RWPE2 (cell line): ENCODE data around the gene IMPDH1.

Source experiments
- ATAC-seq: fragments of 200-7000 bp; cut with Tn5 transposase; 3 replicates; pipeline ENCODE4 v1.9.1; 2021; ENCODE audit warnings: low read depth
- DNase-seq: peaks from one replicate; pipeline ENCODE4 v3.0.0-alpha.2; 2020; ENCODE audit warnings: low spot score
- H3K27ac ChIP-seq: fragments of 450-650 bp; 2 replicates; pipeline ENCODE4 v1.5.1; 2017; ENCODE audit warnings: mild to moderate bottlenecking; ENCODE audit not compliant: poor library complexity, severe bottlenecking
- H3K27me3 ChIP-seq: fragments of 250-450 bp; sonication (Bioruptor Pico); 2 replicates; pipeline ENCODE4 v1.5.1; 2021; ENCODE audit warnings: mild to moderate bottlenecking, moderate library complexity; ENCODE audit not compliant: insufficient read depth, poor library complexity, severe bottlenecking
- H3K36me3 ChIP-seq: fragments of 250-450 bp; sonication (Bioruptor Pico); 2 replicates; pipeline ENCODE4 v1.5.1; 2020; ENCODE audit warnings: low read depth, mild to moderate bottlenecking, moderate library complexity
- H3K4me1 ChIP-seq: fragments of 250-450 bp; sonication (Bioruptor Pico); 2 replicates; pipeline ENCODE4 v1.5.1; 2021; ENCODE audit warnings: mild to moderate bottlenecking, moderate library complexity; ENCODE audit not compliant: insufficient read depth, poor library complexity, severe bottlenecking
- H3K4me3 ChIP-seq: fragments of 250-450 bp; sonication (Bioruptor Pico); 2 replicates; pipeline ENCODE4 v1.5.1; 2021; ENCODE audit warnings: mild to moderate bottlenecking, moderate library complexity; ENCODE audit not compliant: severe bottlenecking
- H3K9me3 ChIP-seq: fragments of 250-450 bp; sonication (Bioruptor Pico); 2 replicates; pipeline ENCODE4 v1.5.1; 2021; ENCODE audit warnings: mild to moderate bottlenecking, moderate library complexity; ENCODE audit not compliant: severe bottlenecking
- CTCF ChIP-seq: fragments of 450-650 bp; IDR thresholded peaks from one replicate; pipeline ENCODE4 v1.5.1; 2017; ENCODE audit warnings: mild to moderate bottlenecking, moderate library complexity; ENCODE audit not compliant: poor library complexity, severe bottlenecking

IMPDH1 gene

GRCh38 chr7:128385988-128386925 lies 23.5 kb downstream of the IMPDH1 start:
- Histone ChIP-seq H3K4me1 (peaks cover 4% of the 10 kb centered on the region), H3K27me3 (no peaks in the 10 kb centered on the region), H3K36me3 (no peaks in the 10 kb centered on the region), H3K9me3 (peaks cover 4% of the 10 kb centered on the region), H3K27ac (no peak overlapping the region), H3K4me3 (no peak overlapping the region)
- TF ChIP-seq CTCF, result no peak
- ATAC-seq (no peak), DNase-seq (no peak)

GRCh38 chr7:128384726-128385125 lies 25.1 kb downstream of the IMPDH1 start:
- TF ChIP-seq CTCF, result no peak
- no peaks in the 10 kb centered on the region for H3K27me3 ChIP-seq
- no peak for DNase-seq
- no peaks in the 10 kb centered on the region for H3K36me3 ChIP-seq
- peaks cover 4% of the 10 kb centered on the region for H3K9me3 ChIP-seq
- ATAC-seq, result no peak
- H3K4me3 ChIP-seq, result no peak overlapping the region
- H3K4me1 ChIP-seq, result peaks cover 6% of the 10 kb centered on the region
- no peak overlapping the region for H3K27ac ChIP-seq

- H3K4me1 ChIP-seq, result peaks cover 6% of the 10 kb centered on the region
- H3K36me3 ChIP-seq, result no peaks in the 10 kb centered on the region
- H3K4me3 ChIP-seq, result no peak overlapping the region
- H3K27ac ChIP-seq, result no peak overlapping the region
- no peaks in the 10 kb centered on the region for H3K27me3 ChIP-seq
- peaks cover 4% of the 10 kb centered on the region for H3K9me3 ChIP-seq
- ATAC-seq (no peak; the same call in 2 of the 3 replicates), DNase-seq (no peak)
- no peak for TF ChIP-seq CTCF
Observed at GRCh38 chr7:128383776-128384175, 26.0 kb downstream of the IMPDH1 start.

- Histone ChIP-seq H3K36me3 (no peaks in the 10 kb centered on the region), H3K4me1 (peaks cover 6% of the 10 kb centered on the region), H3K27ac (no peak overlapping the region), H3K9me3 (no peaks in the 10 kb centered on the region), H3K27me3 (no peaks in the 10 kb centered on the region), H3K4me3 (no peak overlapping the region)
- peak; percentile 56 for TF ChIP-seq CTCF
- DNase-seq (no peak), ATAC-seq (peak; percentile 70)
Observed at GRCh38 chr7:128381161-128381821, 28.5 kb downstream of the IMPDH1 start.
